ENCODE data around the gene PSMA6. TPM values are rescaled to one million over a fixed set of nuclear protein-coding genes. Genes with fewer than 3 reads are reported as not detected.
"Not testable (repeated sequence)": the region's sequence is repeated elsewhere in the genome, so short reads cannot be mapped to it uniquely, and the experiment has no call there.

PSMA6 gene
- total RNA-seq, 1 donor from 2014 or later, result 225 TPM

GRCh38 chr14:35333797-35334743, 41.9 kb downstream of the PSMA6 start:
- no peaks in the 10 kb centered on the region for H3K36me3 ChIP-seq (ENCODE audit: insufficient read depth, low read length)
- no peaks in the 10 kb centered on the region for H3K79me2 ChIP-seq (ENCODE audit: insufficient read depth, low read length)
- H3K27me3 ChIP-seq (ENCODE audit: insufficient read depth, low read length), result no peaks in the 10 kb centered on the region
- no peak overlapping the region for H3K27ac ChIP-seq (ENCODE audit: low read depth, low read length)
- Mint-ChIP-seq H3K9me3 (ENCODE audit: unreplicated experiment) (no peaks in the 10 kb centered on the region), H3K36me3 (ENCODE audit: low read depth, unreplicated experiment) (no peaks in the 10 kb centered on the region), H3K4me3 (ENCODE audit: unreplicated experiment) (no peak overlapping the region), H3K27me3 (ENCODE audit: low read depth, unreplicated experiment) (no peaks in the 10 kb centered on the region), H3K27ac (ENCODE audit: unreplicated experiment) (no peak overlapping the region), H3K4me1 (ENCODE audit: low read depth, unreplicated experiment) (peaks cover 30% of the 10 kb centered on the region)
- DNase-seq (ENCODE audit: low read depth) (no peak), FAIRE-seq (no peak)
- H3K4me2 ChIP-seq (ENCODE audit: low read length), result no peak overlapping the region
- no peaks in the 10 kb centered on the region for H4K20me1 ChIP-seq (ENCODE audit: insufficient read depth, low read length)
- TF ChIP-seq CTCF (IDR thresholded peaks at IDR 0.05; ENCODE audit: insufficient read depth, low read depth, low read length), result no peak
- no peak for TF ChIP-seq EZH2 (IDR thresholded peaks at IDR 0.05; ENCODE audit: insufficient read depth, low read length)
- peaks cover 8% of the 10 kb centered on the region for H3K4me1 ChIP-seq (ENCODE audit: insufficient read depth, low read length)
- H3K9me3 ChIP-seq (ENCODE audit: insufficient read depth, low read depth, low read length), result no peaks in the 10 kb centered on the region
- no peak overlapping the region for H3K4me3 ChIP-seq (ENCODE audit: insufficient read depth, low read depth, low read length)
- no peak overlapping the region for H3K9ac ChIP-seq (ENCODE audit: low read length)
- no peak overlapping the region for H2AFZ ChIP-seq (ENCODE audit: low read depth, low read length)

- H3K27ac Mint-ChIP-seq (ENCODE audit: unreplicated experiment), result no peak overlapping the region
- Histone ChIP-seq H3K4me3 (ENCODE audit: insufficient read depth, low read depth, low read length) (no peak overlapping the region), H3K4me2 (ENCODE audit: low read length) (no peak overlapping the region), H3K79me2 (ENCODE audit: insufficient read depth, low read length) (no peaks in the 10 kb centered on the region), H3K27me3 (ENCODE audit: insufficient read depth, low read length) (no peaks in the 10 kb centered on the region), H3K9me3 (ENCODE audit: insufficient read depth, low read depth, low read length) (no peaks in the 10 kb centered on the region), H4K20me1 (ENCODE audit: insufficient read depth, low read length) (no peaks in the 10 kb centered on the region), H3K9ac (ENCODE audit: low read length) (no peak overlapping the region), H2AFZ (ENCODE audit: low read depth, low read length) (no peak overlapping the region), H3K4me1 (ENCODE audit: insufficient read depth, low read length) (peaks cover 8% of the 10 kb centered on the region), H3K27ac (ENCODE audit: low read depth, low read length) (no peak overlapping the region), H3K36me3 (ENCODE audit: insufficient read depth, low read length) (no peaks in the 10 kb centered on the region)
- FAIRE-seq (no peak), DNase-seq (ENCODE audit: low read depth) (no peak)
- H3K36me3 Mint-ChIP-seq (ENCODE audit: low read depth, unreplicated experiment), result no peaks in the 10 kb centered on the region
- H3K9me3 Mint-ChIP-seq (ENCODE audit: unreplicated experiment), result no peaks in the 10 kb centered on the region
- H3K4me3 Mint-ChIP-seq (ENCODE audit: unreplicated experiment), result no peak overlapping the region
- no peak for TF ChIP-seq CTCF (IDR thresholded peaks at IDR 0.05; ENCODE audit: insufficient read depth, low read depth, low read length)
- no peak for TF ChIP-seq EZH2 (IDR thresholded peaks at IDR 0.05; ENCODE audit: insufficient read depth, low read length)
- no peaks in the 10 kb centered on the region for H3K27me3 Mint-ChIP-seq (ENCODE audit: low read depth, unreplicated experiment)
- H3K4me1 Mint-ChIP-seq (ENCODE audit: low read depth, unreplicated experiment), result peaks cover 30% of the 10 kb centered on the region
Measured at GRCh38 chr14:35335388-35336092, 43.4 kb downstream of the PSMA6 start.

- not testable (repeated sequence) for FAIRE-seq; H3K4me2 ChIP-seq (ENCODE audit: low read length); H3K27me3 ChIP-seq (ENCODE audit: insufficient read depth, low read length); H4K20me1 ChIP-seq (ENCODE audit: insufficient read depth, low read length); H3K27me3 Mint-ChIP-seq (ENCODE audit: low read depth, unreplicated experiment); H3K27ac ChIP-seq (ENCODE audit: low read depth, low read length); H3K4me3 Mint-ChIP-seq (ENCODE audit: unreplicated experiment); H3K9me3 ChIP-seq (ENCODE audit: insufficient read depth, low read depth, low read length); H3K79me2 ChIP-seq (ENCODE audit: insufficient read depth, low read length); H3K9ac ChIP-seq (ENCODE audit: low read length); H3K4me1 ChIP-seq (ENCODE audit: insufficient read depth, low read length); H3K36me3 Mint-ChIP-seq (ENCODE audit: low read depth, unreplicated experiment); H3K36me3 ChIP-seq (ENCODE audit: insufficient read depth, low read length); DNase-seq (ENCODE audit: low read depth); H3K4me3 ChIP-seq (ENCODE audit: insufficient read depth, low read depth, low read length); H3K9me3 Mint-ChIP-seq (ENCODE audit: unreplicated experiment)
- peak overlapping the region; percentile 41 for H2AFZ ChIP-seq (ENCODE audit: low read depth, low read length)
- H3K27ac Mint-ChIP-seq (ENCODE audit: unreplicated experiment), result peak overlapping the region; percentile 31
- peaks cover 30% of the 10 kb centered on the region for H3K4me1 Mint-ChIP-seq (ENCODE audit: low read depth, unreplicated experiment)
Measured at GRCh38 chr14:35336171-35336493, 44.0 kb downstream of the PSMA6 start.
